Central memory CD4-positive, alpha-beta T cell (primary cell): Measurements from ENCODE around the gene NBDY.
A peak's percentile ranks its signal among the peaks of the same experiment; 100 is the strongest.
"Not testable (repeated sequence)": the region's sequence is repeated elsewhere in the genome, so short reads cannot be mapped to it uniquely, and the experiment has no call there.

Source experiments
- DNase-seq: peaks from one replicate; pipeline ENCODE4 v3.0.0; 2022

The NBDY gene

GRCh38 chrX:56764975-56765791, 36.1 kb downstream of the NBDY start:
- DNase-seq: peak; percentile 40

- DNase-seq: no peak
Measured at GRCh38 chrX:56765811-56766553, 36.9 kb downstream of the NBDY start.

GRCh38 chrX:56766554-56767347, 37.7 kb downstream of the NBDY start:
- no peak for DNase-seq

GRCh38 chrX:56767348-56768119, 38.5 kb downstream of the NBDY start:
- DNase-seq: peak; percentile 72

- not testable (repeated sequence) for DNase-seq
Measured at GRCh38 chrX:56768120-56768660, 39.1 kb downstream of the NBDY start.

- not testable (repeated sequence) for DNase-seq
Measured at GRCh38 chrX:56772675-56773521, 43.9 kb downstream of the NBDY start.

- not testable (repeated sequence) for DNase-seq
Measured at GRCh38 chrX:56773522-56774060, 44.5 kb downstream of the NBDY start.

- DNase-seq: not testable (repeated sequence)
Measured at GRCh38 chrX:56778099-56778923, 49.3 kb downstream of the NBDY start.

GRCh38 chrX:56778924-56779468, 50.0 kb downstream of the NBDY start:
- not testable (repeated sequence) for DNase-seq

GRCh38 chrX:56780681-56781649, 51.9 kb downstream of the NBDY start:
- DNase-seq: peak; percentile 34

- no peak for DNase-seq
Measured at GRCh38 chrX:56782352-56782751, 53.3 kb downstream of the NBDY start.

- no peak for DNase-seq
Measured at GRCh38 chrX:56782791-56783449, 53.9 kb downstream of the NBDY start.

- DNase-seq: peak; percentile 73
Measured at GRCh38 chrX:56783450-56783831, 54.4 kb downstream of the NBDY start.

- DNase-seq: no peak
Measured at GRCh38 chrX:56783996-56784620, 55.1 kb downstream of the NBDY start.

- DNase-seq: no peak
Measured at GRCh38 chrX:56784666-56785065, 55.6 kb downstream of the NBDY start.

- no peak for DNase-seq
Measured at GRCh38 chrX:56785442-56785841, 56.4 kb downstream of the NBDY start.
